A549 treated with Hydrocortisone at 1 μM for 4 hours (cell line): ENCODE measurements around the gene BICDL1. TPM values are rescaled to one million over a fixed set of nuclear protein-coding genes. Genes with fewer than 3 reads are reported as not detected.

Source experiments
- total RNA-seq: library from RNA; stranded (reverse); fragments of 200-300 nt; extraction: Qiagen RNA extraction; gene quantifications from 5 replicates; pipeline ENCODE4 v1.2.3, GENCODE V29; 2022

Gene BICDL1
- total RNA-seq = 3.8 to 4.8 TPM (median 4.3 TPM) in 5 replicates

GRCh38 chr12:119988472-119989360 lies at the start of gene BICDL1:
Gene BICDL1 (plus strand): TSS chr12:119989236. CDS start chr12:119989869, 633 bp downstream.

GRCh38 chr12:120116441-120116791 lies 127.4 kb downstream of the BICDL1 start, which contains the start of gene RAB35:
Gene RAB35 (minus strand): TSS chr12:120116753. CDS start chr12:120116650, 103 bp downstream.

Other genes with a start within 250 kb of the BICDL1 start
- gene CIT, start 111.9 kb upstream of the BICDL1 start, total RNA-seq = 10.1 to 17.0 TPM (median 12.0 TPM) in 5 replicates
- gene RAB35, start 127.5 kb downstream of the BICDL1 start, total RNA-seq = 78.3 to 82.8 TPM (median 81.4 TPM) in 5 replicates
- gene GCN1, start 205.5 kb downstream of the BICDL1 start, total RNA-seq = 48.3 to 68.5 TPM (median 54.5 TPM) in 5 replicates
- gene RPLP0, start 211.9 kb downstream of the BICDL1 start, total RNA-seq = 3,464 to 3,625 TPM (median 3,504 TPM) in 5 replicates